Measurements from ENCODE around the gene WFIKKN2. TPM values are rescaled to one million over a fixed set of nuclear protein-coding genes. Genes with fewer than 3 reads are reported as not detected.

WFIKKN2 gene
- polyA plus RNA-seq, 1 of the 3 experiments (the other 2 are of a cell fraction) = not detected

DNA sequence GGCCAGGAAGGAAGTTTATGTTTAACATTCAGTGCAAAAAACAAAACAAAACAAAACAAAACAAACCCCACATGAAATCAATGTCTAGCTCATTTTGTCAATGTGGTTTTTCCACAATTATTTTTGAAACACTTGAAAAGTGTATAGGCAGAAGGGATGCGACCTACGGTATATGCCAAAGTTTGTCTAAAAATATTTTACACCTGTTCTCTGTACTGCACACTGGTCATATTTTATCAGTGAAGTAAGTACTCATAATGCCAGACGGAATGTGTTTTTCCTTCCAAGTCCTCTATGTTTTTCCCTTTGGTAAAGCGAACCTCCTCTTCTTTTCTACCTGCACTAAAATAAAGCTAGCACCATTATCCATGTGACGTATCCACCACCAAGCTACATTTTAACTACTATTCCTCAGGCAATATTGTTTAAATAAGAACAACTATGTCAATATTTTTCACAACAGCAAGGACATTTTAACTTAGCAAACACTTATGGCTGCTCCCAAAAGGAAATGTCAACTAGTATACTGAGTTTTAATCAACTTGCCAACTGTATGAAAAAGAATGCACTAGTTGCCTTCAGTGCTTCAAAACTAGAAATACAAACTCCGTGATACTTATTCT, 20.4 kb downstream of the WFIKKN2 start:
- no peak overlapping the region for H3K9ac ChIP-seq
- H3K4me3 ChIP-seq (ENCODE audit: low read depth in 2 of 2, low read length in 1 of 2) = no peak overlapping the region
- H2AFZ ChIP-seq (ENCODE audit: low read depth) = no peak overlapping the region
- DNase-seq = no peak
- peaks cover 0 to 5% of the 10 kb centered on the region in 2 experiments; a peak in 1 of 4 replicates for H3K4me1 ChIP-seq (ENCODE audit: control insufficient read depth in 1 of 2, insufficient read depth in 2 of 2, low read depth in 1 of 2, low read length in 1 of 2)
- ChIA-PET CTCF (interaction anchor here (0.6 to 26.2 kb wide), 11 partner anchors 8 to 376 kb away, joined by 3 to 820 read pairs (median 4); partner anchors contain the start of genes NME1 and WFIKKN2), POLR2A (interaction anchor here (3.3 kb wide), 1 partner anchor 10 kb away, joined by 12 read pairs; the partner anchor contains the start of gene TOB1)
- 84% methylated on average over 6 of the region's 6 CpGs for WGBS (ENCODE audit: low lambda C conversion rate)
- H3K9me3 ChIP-seq = no peaks in the 10 kb centered on the region
- no peaks in the 10 kb centered on the region for H3K9me2 ChIP-seq
- H3K36me3 ChIP-seq (replicated peaks in 1 of 2; ENCODE audit: control insufficient read depth in 1 of 2, insufficient read depth in 2 of 2, low read length in 1 of 2) = peaks cover under 1 to 1% of the 10 kb centered on the region in 2 experiments
- no peak for TF ChIP-seq TAF1 (IDR thresholded peaks at IDR 0.05; ENCODE audit: borderline replicate concordance, low read depth, low read length)
- TF ChIP-seq EP300 (IDR thresholded peaks at IDR 0.05; ENCODE audit: borderline replicate concordance in 1 of 2, low read depth in 1 of 2, low read length in 1 of 2) = no peak
- no peak for TF ChIP-seq NFIC (IDR thresholded peaks at IDR 0.05; ENCODE audit: borderline replicate concordance)
- TF ChIP-seq, protein P1, sequence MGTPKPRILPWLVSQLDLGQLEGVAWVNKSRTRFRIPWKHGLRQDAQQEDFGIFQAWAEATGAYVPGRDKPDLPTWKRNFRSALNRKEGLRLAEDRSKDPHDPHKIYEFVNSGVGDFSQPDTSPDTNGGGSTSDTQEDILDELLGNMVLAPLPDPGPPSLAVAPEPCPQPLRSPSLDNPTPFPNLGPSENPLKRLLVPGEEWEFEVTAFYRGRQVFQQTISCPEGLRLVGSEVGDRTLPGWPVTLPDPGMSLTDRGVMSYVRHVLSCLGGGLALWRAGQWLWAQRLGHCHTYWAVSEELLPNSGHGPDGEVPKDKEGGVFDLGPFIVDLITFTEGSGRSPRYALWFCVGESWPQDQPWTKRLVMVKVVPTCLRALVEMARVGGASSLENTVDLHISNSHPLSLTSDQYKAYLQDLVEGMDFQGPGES (IDR thresholded peaks at IDR 0.05; ENCODE audit: low read depth, low read length) = no peak
- TF ChIP-seq, protein P2, sequence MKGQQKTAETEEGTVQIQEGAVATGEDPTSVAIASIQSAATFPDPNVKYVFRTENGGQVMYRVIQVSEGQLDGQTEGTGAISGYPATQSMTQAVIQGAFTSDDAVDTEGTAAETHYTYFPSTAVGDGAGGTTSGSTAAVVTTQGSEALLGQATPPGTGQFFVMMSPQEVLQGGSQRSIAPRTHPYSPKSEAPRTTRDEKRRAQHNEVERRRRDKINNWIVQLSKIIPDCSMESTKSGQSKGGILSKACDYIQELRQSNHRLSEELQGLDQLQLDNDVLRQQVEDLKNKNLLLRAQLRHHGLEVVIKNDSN (IDR thresholded peaks at IDR 0.05; ENCODE audit: borderline replicate concordance, low read depth) = no peak
- TF ChIP-seq, protein P3, sequence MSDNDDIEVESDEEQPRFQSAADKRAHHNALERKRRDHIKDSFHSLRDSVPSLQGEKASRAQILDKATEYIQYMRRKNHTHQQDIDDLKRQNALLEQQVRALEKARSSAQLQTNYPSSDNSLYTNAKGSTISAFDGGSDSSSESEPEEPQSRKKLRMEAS (IDR thresholded peaks at IDR 0.05; ENCODE audit: low read depth) = no peak
- no peak for TF ChIP-seq TEAD4 (IDR thresholded peaks at IDR 0.05; ENCODE audit: borderline replicate concordance, insufficient read depth)
- TF ChIP-seq RFX5 (IDR thresholded peaks at IDR 0.05; ENCODE audit: low read length) = no peak
- TF ChIP-seq CHD2 (IDR thresholded peaks at IDR 0.05; ENCODE audit: low read length, partially characterized antibody) = no peak
- TF ChIP-seq, protein P4, sequence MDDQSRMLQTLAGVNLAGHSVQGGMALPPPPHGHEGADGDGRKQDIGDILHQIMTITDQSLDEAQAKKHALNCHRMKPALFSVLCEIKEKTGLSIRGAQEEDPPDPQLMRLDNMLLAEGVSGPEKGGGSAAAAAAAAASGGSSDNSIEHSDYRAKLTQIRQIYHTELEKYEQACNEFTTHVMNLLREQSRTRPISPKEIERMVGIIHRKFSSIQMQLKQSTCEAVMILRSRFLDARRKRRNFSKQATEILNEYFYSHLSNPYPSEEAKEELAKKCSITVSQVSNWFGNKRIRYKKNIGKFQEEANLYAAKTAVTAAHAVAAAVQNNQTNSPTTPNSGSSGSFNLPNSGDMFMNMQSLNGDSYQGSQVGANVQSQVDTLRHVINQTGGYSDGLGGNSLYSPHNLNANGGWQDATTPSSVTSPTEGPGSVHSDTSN (IDR thresholded peaks at IDR 0.05) = no peak
- no peak overlapping the region for H3K27ac ChIP-seq (ENCODE audit: low read depth in 2 of 2, low read length in 1 of 2)
- no peak overlapping the region for H3K4me2 ChIP-seq
- no peaks in the 10 kb centered on the region for H3K27me3 ChIP-seq (ENCODE audit: insufficient read depth)
- H4K20me1 ChIP-seq (ENCODE audit: insufficient read depth) = no peaks in the 10 kb centered on the region
- H3K79me2 ChIP-seq (ENCODE audit: insufficient read depth) = no peaks in the 10 kb centered on the region
- no peaks in the 10 kb centered on the region for H3F3A ChIP-seq (replicated peaks; ENCODE audit: insufficient read depth)

DNA sequence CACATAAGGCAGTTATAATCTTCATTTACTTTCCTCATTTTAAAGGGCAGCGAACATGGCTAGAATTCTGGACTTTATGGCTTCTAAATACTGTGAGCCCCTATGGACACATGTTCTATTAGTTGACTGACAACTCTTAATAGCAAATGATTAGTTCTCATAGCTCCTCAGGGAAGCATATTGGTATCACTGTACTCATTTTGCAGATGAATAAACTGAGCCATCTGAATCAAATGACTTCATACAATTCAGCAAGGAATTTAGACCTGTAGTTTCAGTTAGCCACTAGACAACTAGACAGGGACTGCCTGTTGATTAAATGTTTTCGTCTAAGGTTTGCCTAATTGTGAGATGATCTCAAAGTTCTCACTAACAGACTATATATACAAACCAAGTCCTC, 21.0 kb downstream of the WFIKKN2 start:
- WGBS (ENCODE audit: low lambda C conversion rate) = 90% methylated on average over 2 of the region's 2 CpGs
- POLR2A ChIA-PET = interaction anchor here (3.3 kb wide), 1 partner anchor 10 kb away, joined by 12 read pairs; the partner anchor contains the start of gene TOB1
- no peak for TF ChIP-seq TAF1 (IDR thresholded peaks at IDR 0.05; ENCODE audit: borderline replicate concordance, low read depth, low read length)
- no peak for TF ChIP-seq JUND (IDR thresholded peaks at IDR 0.05)
- no peak for TF ChIP-seq EP300 (IDR thresholded peaks at IDR 0.05; ENCODE audit: borderline replicate concordance in 1 of 2, low read depth in 1 of 2, low read length in 1 of 2)
- no peak for TF ChIP-seq TCF12 (IDR thresholded peaks at IDR 0.05)
- TF ChIP-seq YY1 (IDR thresholded peaks at IDR 0.05; ENCODE audit: low read depth) = no peak
- no peak for TF ChIP-seq RFX5 (IDR thresholded peaks at IDR 0.05; ENCODE audit: low read length)
- TF ChIP-seq SMC3 (IDR thresholded peaks at IDR 0.05; ENCODE audit: low read depth, low read length) = no peak
- TF ChIP-seq FOXM1 (IDR thresholded peaks at IDR 0.05; ENCODE audit: low read depth) = no peak
- TF ChIP-seq, protein P1 (IDR thresholded peaks at IDR 0.05; ENCODE audit: low read depth, low read length) = no peak
- no peak for TF ChIP-seq FOXJ3 (CRISPR knock-in tag; IDR thresholded peaks at IDR 0.05)
- TF ChIP-seq CHD2 (IDR thresholded peaks at IDR 0.05; ENCODE audit: low read length, partially characterized antibody) = no peak
- TF ChIP-seq ELF1 (IDR thresholded peaks at IDR 0.05) = no peak
- TF ChIP-seq, protein P4 (IDR thresholded peaks at IDR 0.05) = no peak
- no peak for TF ChIP-seq GATA2 (CRISPR knock-in tag; IDR thresholded peaks at IDR 0.05)
- TF ChIP-seq, protein P5, sequence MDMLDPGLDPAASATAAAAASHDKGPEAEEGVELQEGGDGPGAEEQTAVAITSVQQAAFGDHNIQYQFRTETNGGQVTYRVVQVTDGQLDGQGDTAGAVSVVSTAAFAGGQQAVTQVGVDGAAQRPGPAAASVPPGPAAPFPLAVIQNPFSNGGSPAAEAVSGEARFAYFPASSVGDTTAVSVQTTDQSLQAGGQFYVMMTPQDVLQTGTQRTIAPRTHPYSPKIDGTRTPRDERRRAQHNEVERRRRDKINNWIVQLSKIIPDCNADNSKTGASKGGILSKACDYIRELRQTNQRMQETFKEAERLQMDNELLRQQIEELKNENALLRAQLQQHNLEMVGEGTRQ (IDR thresholded peaks at IDR 0.05; ENCODE audit: borderline replicate concordance, low read depth, low read length) = no peak

More for the DNA sequence above, 21.0 kb downstream of the WFIKKN2 start:
- Histone ChIP-seq H3K4me2 (no peak overlapping the region), H4K20me1 (ENCODE audit: insufficient read depth) (no peaks in the 10 kb centered on the region; the same call in 1 of the 2 replicates), H2AFZ (ENCODE audit: low read depth) (no peak overlapping the region), H3K9ac (no peak overlapping the region), H3K4me1 (ENCODE audit: control insufficient read depth in 1 of 2, insufficient read depth in 2 of 2, low read depth in 1 of 2, low read length in 1 of 2) (peaks cover 0 to 5% of the 10 kb centered on the region in 2 experiments; a peak in 2 of 4 replicates), H3K36me3 (replicated peaks in 1 of 2; ENCODE audit: control insufficient read depth in 1 of 2, insufficient read depth in 2 of 2, low read length in 1 of 2) (peaks cover 7% of the 10 kb centered on the region in 2 experiments), H3K27ac (ENCODE audit: low read depth in 2 of 2, low read length in 1 of 2) (no peak overlapping the region), H3K4me3 (ENCODE audit: low read depth in 2 of 2, low read length in 1 of 2) (no peak overlapping the region), H3K9me2 (no peaks in the 10 kb centered on the region), H3K79me2 (ENCODE audit: insufficient read depth) (no peaks in the 10 kb centered on the region), H3F3A (replicated peaks; ENCODE audit: insufficient read depth) (no peaks in the 10 kb centered on the region), H3K9me3 (no peaks in the 10 kb centered on the region), H3K27me3 (ENCODE audit: insufficient read depth) (no peaks in the 10 kb centered on the region)
- CTCF ChIA-PET = interaction anchor here (0.6 to 26.2 kb wide), 10 partner anchors 15 to 377 kb away, joined by 3 to 820 read pairs (median 4); partner anchors contain the start of genes NME1 and WFIKKN2
- no peak for DNase-seq
